MM.1S (cell line): ENCODE measurements around the gene PRELID3B.

Experiments used
- DNase-seq: peaks from one replicate; pipeline ENCODE4 v3.0.0-alpha.2; 2015
- H2AFZ ChIP-seq: fragments of 300-600 bp; sonication (generic); 2 replicates; pipeline ENCODE4 v1.6.0; 2016; ENCODE audit warnings: antibody characterized with exemption, low read length
- H3F3A ChIP-seq: fragments of 300-600 bp; sonication (generic); 2 replicates; pipeline ENCODE4 v1.6.1; 2016; ENCODE audit warnings: mild to moderate bottlenecking, antibody characterized with exemption, low read length, moderate library complexity, mixed read lengths; ENCODE audit not compliant: insufficient read depth
- H3K27ac ChIP-seq: fragments of 300-600 bp; sonication (generic); 2 replicates; pipeline ENCODE4 v1.5.1; 2016; ENCODE audit warnings: mild to moderate bottlenecking, low read length
- H3K27me3 ChIP-seq: fragments of 300-600 bp; sonication (generic); replicated peaks from 2 replicates; pipeline ENCODE4 v1.6.0; 2016; ENCODE audit warnings: low read length; ENCODE audit not compliant: insufficient read depth
- H3K36me3 ChIP-seq: fragments of 300-600 bp; sonication (generic); replicated peaks from 2 replicates; pipeline ENCODE4 v1.6.1; 2016; ENCODE audit warnings: mild to moderate bottlenecking, low read length, mixed read lengths; ENCODE audit not compliant: insufficient read depth
- H3K4me1 ChIP-seq: fragments of 300-600 bp; sonication (generic); 2 replicates; pipeline ENCODE4 v1.6.1; 2016; ENCODE audit warnings: low read length, mixed read lengths
- H3K4me2 ChIP-seq: fragments of 300-600 bp; sonication (generic); 2 replicates; pipeline ENCODE4 v1.6.0; 2016; ENCODE audit warnings: low read depth, low read length
- H3K4me3 ChIP-seq: fragments of 300-600 bp; sonication (generic); 2 replicates; pipeline ENCODE4 v1.5.1; 2016; ENCODE audit warnings: low read length, mixed read lengths
- H3K79me2 ChIP-seq: fragments of 300-600 bp; sonication (generic); 2 replicates; pipeline ENCODE4 v1.6.1; 2016; ENCODE audit warnings: mixed run types, low read length, mixed read lengths
- H3K9ac ChIP-seq: fragments of 300-600 bp; sonication (generic); 2 replicates; pipeline ENCODE4 v1.6.1; 2016; ENCODE audit warnings: low read length, mixed read lengths
- H3K9me2 ChIP-seq: fragments of 300-600 bp; sonication (generic); replicated peaks from 2 replicates; pipeline ENCODE4 v1.6.1; 2016; ENCODE audit warnings: mild to moderate bottlenecking, low read length, mixed read lengths; ENCODE audit not compliant: insufficient read depth
- H3K9me3 ChIP-seq: fragments of 300-600 bp; sonication (generic); replicated peaks from 2 replicates; pipeline ENCODE4 v1.6.1; 2016; ENCODE audit warnings: mild to moderate bottlenecking, low read length, mixed read lengths; ENCODE audit not compliant: insufficient read depth
- H4K20me1 ChIP-seq: fragments of 300-600 bp; sonication (generic); 2 replicates; pipeline ENCODE4 v1.6.1; 2016; ENCODE audit warnings: mild to moderate bottlenecking, low read length, moderate library complexity, mixed read lengths; ENCODE audit not compliant: insufficient read depth
- EZH2 ChIP-seq: fragments of 300-600 bp; sonication (generic); optimal IDR thresholded peaks from 2 replicates; pipeline ENCODE3; 2017; ENCODE audit warnings: low read depth, mild to moderate bottlenecking, antibody characterized with exemption, low read length, mixed read lengths
- EZH2phosphoT487 ChIP-seq: fragments of 300-600 bp; sonication (generic); IDR thresholded peaks from 2 replicates; pipeline ENCODE4 v1.6.1; 2018; ENCODE audit warnings: antibody characterized with exemption, low read length
- TF ChIP-seq, protein P1 (sequence below): fragments of 300-600 bp; sonication (generic); IDR thresholded peaks from 2 replicates; pipeline ENCODE4 v1.5.1; 2016; ENCODE audit warnings: antibody characterized with exemption, low read length, mixed read lengths

PRELID3B gene

GRCh38 chr20:59015812-59016711, 26.5 kb downstream of the PRELID3B start:
- Histone ChIP-seq H3K9me3 (no peaks in the 10 kb centered on the region), H3K4me2 (peak overlapping the region; percentile 15; the same call in 1 of the 2 replicates), H3K27ac (no peak overlapping the region), H3K9ac (no peak overlapping the region), H3K27me3 (no peaks in the 10 kb centered on the region), H3K4me1 (peaks cover 12% of the 10 kb centered on the region), H3F3A (no peaks in the 10 kb centered on the region), H2AFZ (no peak overlapping the region), H3K36me3 (no peaks in the 10 kb centered on the region), H3K4me3 (no peak overlapping the region), H3K79me2 (no peaks in the 10 kb centered on the region), H4K20me1 (no peaks in the 10 kb centered on the region), H3K9me2 (no peaks in the 10 kb centered on the region)
- DNase-seq = no peak
- TF ChIP-seq EZH2 (no peak), EZH2phosphoT487 (no peak)
- TF ChIP-seq, protein P1, sequence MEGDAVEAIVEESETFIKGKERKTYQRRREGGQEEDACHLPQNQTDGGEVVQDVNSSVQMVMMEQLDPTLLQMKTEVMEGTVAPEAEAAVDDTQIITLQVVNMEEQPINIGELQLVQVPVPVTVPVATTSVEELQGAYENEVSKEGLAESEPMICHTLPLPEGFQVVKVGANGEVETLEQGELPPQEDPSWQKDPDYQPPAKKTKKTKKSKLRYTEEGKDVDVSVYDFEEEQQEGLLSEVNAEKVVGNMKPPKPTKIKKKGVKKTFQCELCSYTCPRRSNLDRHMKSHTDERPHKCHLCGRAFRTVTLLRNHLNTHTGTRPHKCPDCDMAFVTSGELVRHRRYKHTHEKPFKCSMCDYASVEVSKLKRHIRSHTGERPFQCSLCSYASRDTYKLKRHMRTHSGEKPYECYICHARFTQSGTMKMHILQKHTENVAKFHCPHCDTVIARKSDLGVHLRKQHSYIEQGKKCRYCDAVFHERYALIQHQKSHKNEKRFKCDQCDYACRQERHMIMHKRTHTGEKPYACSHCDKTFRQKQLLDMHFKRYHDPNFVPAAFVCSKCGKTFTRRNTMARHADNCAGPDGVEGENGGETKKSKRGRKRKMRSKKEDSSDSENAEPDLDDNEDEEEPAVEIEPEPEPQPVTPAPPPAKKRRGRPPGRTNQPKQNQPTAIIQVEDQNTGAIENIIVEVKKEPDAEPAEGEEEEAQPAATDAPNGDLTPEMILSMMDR = no peak

DNA sequence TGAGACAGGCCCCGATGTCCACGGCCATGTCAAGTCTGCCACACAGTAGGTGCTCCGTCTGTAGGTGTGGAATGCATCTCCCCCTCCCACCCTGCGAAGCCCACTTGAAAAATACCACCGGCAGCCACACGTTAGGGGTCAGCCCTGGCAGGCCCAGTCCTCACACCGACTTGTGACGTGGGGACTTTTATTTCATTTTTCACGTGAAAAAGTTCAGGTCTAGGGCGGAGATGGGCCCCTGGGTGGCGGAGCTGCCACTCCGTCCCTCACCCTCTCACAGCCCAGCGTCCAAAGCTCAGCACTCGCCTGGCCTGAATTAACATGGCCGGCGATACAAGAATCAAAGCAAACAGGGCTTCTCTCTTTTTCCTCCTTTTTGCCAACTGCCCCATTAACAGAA, 27.2 kb downstream of the PRELID3B start:
- Histone ChIP-seq H3K4me3 (no peak overlapping the region), H4K20me1 (no peaks in the 10 kb centered on the region), H3K4me1 (peaks cover 12% of the 10 kb centered on the region), H3K9me3 (no peaks in the 10 kb centered on the region), H3K9me2 (no peaks in the 10 kb centered on the region), H3K9ac (no peak overlapping the region), H2AFZ (no peak overlapping the region), H3K27me3 (no peaks in the 10 kb centered on the region), H3K79me2 (no peaks in the 10 kb centered on the region), H3K36me3 (no peaks in the 10 kb centered on the region), H3K4me2 (no peak overlapping the region), H3K27ac (no peak overlapping the region), H3F3A (no peaks in the 10 kb centered on the region; the same call in 1 of the 2 replicates)
- no peak for DNase-seq
- TF ChIP-seq EZH2phosphoT487 (no peak), EZH2 (no peak)
- TF ChIP-seq, protein P1 = no peak

DNA sequence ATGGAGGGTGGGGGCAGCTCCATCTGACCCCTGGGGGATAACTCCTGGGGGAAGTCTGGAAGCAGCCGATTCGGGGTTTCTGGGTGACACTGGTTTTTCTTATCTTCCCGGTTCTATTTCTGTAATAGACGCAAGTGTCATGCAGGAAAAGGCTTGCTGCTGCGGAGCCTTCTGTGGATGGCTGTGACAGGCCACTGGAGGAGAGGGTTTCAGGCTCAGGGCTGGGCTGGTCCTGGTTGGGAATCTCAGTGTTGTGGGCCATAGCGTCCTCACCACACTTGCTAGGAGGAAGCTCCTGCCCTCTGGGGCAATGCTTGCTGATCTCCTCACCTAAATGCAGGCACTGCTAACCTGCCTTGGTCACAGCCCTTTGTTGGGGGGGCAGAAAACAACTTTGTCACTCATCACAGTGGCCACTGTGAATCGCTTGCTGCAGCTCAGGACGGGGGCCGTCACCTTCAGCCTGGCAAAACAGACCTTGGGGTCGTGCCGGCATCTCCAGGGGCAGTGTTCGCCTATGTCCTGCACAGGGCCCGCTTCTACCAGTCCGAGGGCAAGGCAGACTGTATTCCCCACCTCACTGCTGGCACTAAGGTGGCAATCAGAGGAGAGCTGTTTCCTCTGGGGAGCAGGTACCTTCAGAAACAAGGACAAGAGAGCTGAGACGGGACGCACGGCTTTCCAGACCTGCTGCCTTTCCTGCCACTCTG, 27.8 kb downstream of the PRELID3B start:
- Histone ChIP-seq H3K79me2 (no peaks in the 10 kb centered on the region), H3K36me3 (no peaks in the 10 kb centered on the region), H3K4me2 (no peak overlapping the region), H3K4me1 (peaks cover 12% of the 10 kb centered on the region), H3K4me3 (no peak overlapping the region), H2AFZ (no peak overlapping the region), H3K27ac (no peak overlapping the region), H3F3A (no peaks in the 10 kb centered on the region; the same call in 1 of the 2 replicates), H3K9me3 (no peaks in the 10 kb centered on the region), H4K20me1 (no peaks in the 10 kb centered on the region), H3K9me2 (no peaks in the 10 kb centered on the region), H3K9ac (no peak overlapping the region), H3K27me3 (no peaks in the 10 kb centered on the region)
- no peak for DNase-seq
- TF ChIP-seq EZH2 (no peak), EZH2phosphoT487 (no peak)
- TF ChIP-seq, protein P1 = no peak
